Measurements from ENCODE around the gene SDCCAG8.
A peak's percentile ranks its signal among the peaks of the same experiment; 100 is the strongest.

SDCCAG8 gene

GRCh38 chr1:243501002-243501401 lies 245.2 kb downstream of the SDCCAG8 start:
- no peak for TF ChIP-seq CTCF (conservative IDR thresholded peaks at IDR 0.05)
- TF ChIP-seq ZFX (IDR thresholded peaks at IDR 0.05): no peak
- H3K27ac ChIP-seq: no peak overlapping the region

- no peak for TF ChIP-seq CTCF (conservative IDR thresholded peaks at IDR 0.05)
- TF ChIP-seq ZFX (IDR thresholded peaks at IDR 0.05): no peak
- H3K27ac ChIP-seq: no peak overlapping the region
Observed at GRCh38 chr1:243503155-243503554, 247.3 kb downstream of the SDCCAG8 start.

- H3K27ac ChIP-seq: peak overlapping the region; percentile 14; the same call in 1 of the 2 replicates
- TF ChIP-seq CTCF (conservative IDR thresholded peaks at IDR 0.05) (no peak), ZFX (IDR thresholded peaks at IDR 0.05) (no peak)
Observed at GRCh38 chr1:243505986-243506689, 250.3 kb downstream of the SDCCAG8 start.

DNA sequence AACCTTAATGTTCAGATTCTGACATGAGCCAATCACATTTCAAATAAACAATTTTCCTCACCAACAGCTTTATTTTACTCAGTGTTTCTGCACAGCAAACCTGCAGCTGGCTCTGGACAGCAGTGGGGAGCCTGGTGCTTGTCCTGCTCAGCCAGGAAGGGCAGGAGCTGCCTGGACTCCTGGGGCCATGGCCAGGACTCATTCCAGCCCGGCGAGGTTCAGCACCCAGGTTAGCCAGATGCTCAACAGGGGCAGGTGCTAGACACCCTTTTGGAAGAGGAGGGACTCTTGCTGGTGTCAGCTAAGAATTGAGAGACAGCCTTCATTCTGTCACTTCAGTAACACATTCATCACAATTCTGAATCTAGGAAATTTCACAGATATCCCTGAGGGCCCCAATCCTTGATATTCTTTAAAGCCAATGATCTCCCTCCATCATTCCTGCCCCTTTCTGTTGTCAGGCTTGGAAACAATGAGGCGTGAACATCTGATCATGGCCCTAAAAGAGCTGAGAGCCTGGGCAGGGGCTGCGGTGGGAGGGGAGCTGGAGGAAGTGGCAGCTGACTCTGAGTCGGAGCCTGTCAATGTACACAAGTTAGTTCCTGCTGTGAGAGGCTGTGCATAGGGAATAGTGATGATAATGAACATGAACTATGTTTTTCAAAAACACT lies 251.3 kb downstream of the SDCCAG8 start:
- no peak overlapping the region for H3K27ac ChIP-seq
- TF ChIP-seq CTCF (conservative IDR thresholded peaks at IDR 0.05): no peak
- no peak for TF ChIP-seq ZFX (IDR thresholded peaks at IDR 0.05)

- TF ChIP-seq CTCF (conservative IDR thresholded peaks at IDR 0.05): no peak
- no peak for TF ChIP-seq ZFX (IDR thresholded peaks at IDR 0.05)
- no peak overlapping the region for H3K27ac ChIP-seq
Observed at GRCh38 chr1:243507672-243508302, 251.9 kb downstream of the SDCCAG8 start.

GRCh38 chr1:243508303-243508713 lies 252.5 kb downstream of the SDCCAG8 start:
- H3K27ac ChIP-seq: no peak overlapping the region
- TF ChIP-seq CTCF (conservative IDR thresholded peaks at IDR 0.05) (no peak), ZFX (IDR thresholded peaks at IDR 0.05) (no peak)

DNA sequence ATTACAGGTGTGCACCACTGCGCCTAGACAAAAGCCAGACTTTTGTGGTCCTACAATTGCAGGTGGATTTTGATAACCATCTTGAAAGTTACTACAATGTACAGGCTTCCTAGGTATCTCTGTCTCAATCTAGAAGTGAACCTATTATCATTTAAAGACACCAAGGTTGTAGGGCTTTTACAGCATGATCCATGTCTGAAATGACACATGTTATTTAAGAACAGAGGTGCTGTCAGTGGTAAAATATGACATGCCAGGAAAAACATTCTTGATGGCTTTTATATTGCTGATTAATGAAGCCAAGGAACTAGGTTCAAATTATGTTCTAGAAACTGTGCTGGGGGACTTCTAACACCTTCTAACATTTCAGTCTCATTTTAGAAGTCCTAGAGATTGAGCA lies 253.1 kb downstream of the SDCCAG8 start:
- H3K27ac ChIP-seq: no peak overlapping the region
- no peak for TF ChIP-seq ZFX (IDR thresholded peaks at IDR 0.05)
- TF ChIP-seq CTCF (conservative IDR thresholded peaks at IDR 0.05): no peak

Measured in C4-2B (cell line).